GM12878 (cell line): Measurements from ENCODE around the gene SUPT3H. TPM values are rescaled to one million over a fixed set of nuclear protein-coding genes. Genes with fewer than 3 reads are reported as not detected.
A peak's percentile ranks its signal among the peaks of the same experiment; 100 is the strongest.

Experiments
- ATAC-seq: fragments of 200-7000 bp; cut with Tn5 transposase; 3 replicates; pipeline ENCODE4 v1.9.1; 2020; ENCODE audit warnings: mild to moderate bottlenecking, moderate library complexity
- BruUV-seq: library from RNA; stranded (reverse); fragments of 400-500 nt; replicated peaks from 2 replicates; lab custom pipeline; 2021; lab: Mats Ljungman, UMichigan
- CTCF ChIA-PET: fragments of 300-600 bp; sonication (Branson Sonifier 250); formaldehyde crosslinking; extraction: SDS; loops from one replicate; lab custom pipeline; 2021; ENCODE audit warnings: inconsistent platforms; lab: Yijun Ruan, JAX
- POLR2A ChIA-PET: fragments of 350-600 bp; formaldehyde crosslinking; extraction: SDS; loops from one replicate; lab custom pipeline; 2021; ENCODE audit warnings: inconsistent platforms; lab: Charles Lee
- RAD21 ChIA-PET: fragments of 300-600 bp; sonication (Branson Sonifier 250); formaldehyde crosslinking; loops from one replicate; lab custom pipeline; 2023; ENCODE audit warnings: antibody characterized with exemption; ENCODE audit not compliant: unreplicated experiment; lab: Charles Lee
- SMC1A ChIA-PET: fragments of 300-600 bp; sonication (Branson Sonifier 250); formaldehyde crosslinking; loops from one replicate; lab custom pipeline; 2023; ENCODE audit not compliant: unreplicated experiment, uncharacterized antibody; lab: Charles Lee
- DNase-seq: peaks from one replicate; pipeline ENCODE4 v3.0.0-alpha.2; 2011; ENCODE audit warnings: low read depth, low spot score
- FAIRE-seq: peaks from 3 replicates; lab custom pipeline; 2011; peaks lifted over from hg19 to GRCh38; lab: Jason Lieb, UNC
- H2AFZ ChIP-seq: 2 replicates; pipeline ENCODE4 v1.6.0; 2011; ENCODE audit warnings: low read depth, low read length, control low read depth; ENCODE audit not compliant: control insufficient read depth
- H3K27ac ChIP-seq: 2 replicates; pipeline ENCODE4 v1.5.1; 2011; ENCODE audit warnings: control low read depth; ENCODE audit not compliant: control insufficient read depth, insufficient read depth
- H3K27me3 ChIP-seq, 2 experiments: replicated peaks in 1 of 2; 2 replicates each; pipeline versions ENCODE4 v1.6.0 to v1.6.1; 2011; ENCODE audit warnings: low read length in 1 of 2; ENCODE audit not compliant: control insufficient read depth in 2 of 2, insufficient read depth in 2 of 2
- H3K36me3 ChIP-seq, 2 experiments: 2 replicates each; pipeline ENCODE4 v1.5.1; 2011; ENCODE audit warnings: low read length in 1 of 2; ENCODE audit not compliant: control insufficient read depth in 2 of 2, insufficient read depth in 2 of 2
- H3K4me1 ChIP-seq: 2 replicates; pipeline ENCODE4 v1.6.1; 2011; ENCODE audit warnings: mild to moderate bottlenecking, low read length, moderate library complexity, mixed read lengths; ENCODE audit not compliant: control insufficient read depth, insufficient read depth
- H3K4me2 ChIP-seq: 2 replicates; pipeline ENCODE4 v1.6.0; 2011; ENCODE audit warnings: control low read depth; ENCODE audit not compliant: control insufficient read depth, insufficient read depth
- H3K4me3 ChIP-seq: fragments of 200-600 bp; sonication (generic); 2 replicates; pipeline ENCODE4 v1.5.1; 2016
- H3K79me2 ChIP-seq: 2 replicates; pipeline ENCODE4 v1.6.0; 2011; ENCODE audit warnings: low read length; ENCODE audit not compliant: control insufficient read depth, insufficient read depth
- H3K9ac ChIP-seq: 2 replicates; pipeline ENCODE4 v1.8.0; 2011; ENCODE audit warnings: low read length, control low read depth, mixed read lengths; ENCODE audit not compliant: control insufficient read depth, insufficient read depth
- H3K9me3 ChIP-seq: replicated peaks from 3 replicates; pipeline ENCODE4 v1.5.1; 2011; ENCODE audit warnings: mild to moderate bottlenecking, low read length; ENCODE audit not compliant: control insufficient read depth, insufficient read depth
- H4K20me1 ChIP-seq: 2 replicates; pipeline ENCODE4 v1.6.0; 2011; ENCODE audit not compliant: control insufficient read depth, insufficient read depth
- ATF7 ChIP-seq: fragments of 450-650 bp; IDR thresholded peaks from 2 replicates; pipeline ENCODE4 v1.6.1; 2016; ENCODE audit warnings: low read depth, mild to moderate bottlenecking
- BACH1 ChIP-seq: fragments of 450-650 bp; IDR thresholded peaks from 2 replicates; pipeline ENCODE4 v1.6.1; 2017; ENCODE audit warnings: mild to moderate bottlenecking, borderline replicate concordance
- DPF2 ChIP-seq: fragments of 450-650 bp; IDR thresholded peaks from 2 replicates; pipeline ENCODE4 v1.6.1; 2017; ENCODE audit warnings: mild to moderate bottlenecking
- EGR1 ChIP-seq, 2 experiments: IDR thresholded peaks; 1 replicate in 1 of 2; 2 replicates in 1 of 2; pipeline ENCODE4 v1.6.1; 2011 to 2012; ENCODE audit warnings: low read depth in 2 of 2, low read length in 2 of 2, borderline replicate concordance in 1 of 2, mild to moderate bottlenecking in 1 of 2, moderate library complexity in 1 of 2
- FOXK2 ChIP-seq: fragments of 450-650 bp; IDR thresholded peaks from 2 replicates; pipeline ENCODE4 v1.6.1; 2017; ENCODE audit warnings: mild to moderate bottlenecking, moderate library complexity
- HDAC6 ChIP-seq: fragments of 200-600 bp; sonication (generic); IDR thresholded peaks from one replicate; pipeline ENCODE4 v1.8.0; 2017; ENCODE audit warnings: antibody characterized with exemption; ENCODE audit not compliant: unreplicated experiment
- MEF2A ChIP-seq: IDR thresholded peaks from 2 replicates; pipeline ENCODE4 v1.6.1; 2011; ENCODE audit warnings: low read depth, mild to moderate bottlenecking, low read length, moderate library complexity; ENCODE audit not compliant: insufficient read depth
- NR2C2 ChIP-seq: IDR thresholded peaks from 2 replicates; pipeline ENCODE4 v1.6.1; 2011; ENCODE audit warnings: borderline replicate concordance, low read depth; ENCODE audit not compliant: control insufficient read depth, insufficient read length
- PAX5 ChIP-seq: IDR thresholded peaks from 2 replicates; pipeline ENCODE4 v1.6.1; 2011; ENCODE audit warnings: low read depth, low read length, borderline replicate concordance
- SRF ChIP-seq, 2 experiments: IDR thresholded peaks; 2 replicates each; pipeline ENCODE4 v1.6.1; 2011; ENCODE audit warnings: low read depth in 2 of 2, low read length in 2 of 2, mild to moderate bottlenecking in 1 of 2, moderate library complexity in 1 of 2
- ZNF384 ChIP-seq: IDR thresholded peaks from 2 replicates; pipeline ENCODE4 v1.6.1; 2012; ENCODE audit warnings: low read depth, mild to moderate bottlenecking, low read length, improper control_type of control experiment, borderline replicate concordance
- WGBS: methylation state at CpG from one replicate; pipeline ENCODE4 v1.1.6; 2016; ENCODE audit warnings: low lambda C conversion rate; ENCODE audit not compliant: insufficient replicate concordance, insufficient coverage; ENCODE audit errors: missing lambda C conversion rate; 5-methylcytosine and 5-hydroxymethylcytosine counted together
- in situ Hi-C: fragments of 300-500 bp; cut with MboI; formaldehyde crosslinking; loops from 9 replicates; pipeline ENCODE4 v1.14.3; 2018; ENCODE audit warnings: mixed read lengths
- intact Hi-C: fragments of 100-400 bp; cut with micrococcal nuclease; formaldehyde crosslinking; loops from one replicate; pipeline ENCODE4 v1.14.2; 2022; ENCODE audit not compliant: unreplicated experiment
- polyA plus RNA-seq, 11 experiments: library from polyadenylated mRNA; depleted of rRNA in 4 of 11; unstranded in 6 of 11; stranded (reverse) in 5 of 11; fragments of >200 nt; fragmentation: Nextera tagmentation in 4 of 11; fragmentation: Illumina TruSeq in 1 of 11; extraction: Ambion mirVana in 4 of 11; extraction: Trizol in 1 of 11; gene quantifications; 1 replicate in 1 of 11; 2 replicates in 10 of 11; pipeline versions ENCODE4 v1.2.1 to v1.2.3, GENCODE V29; 2011 to 2016; ENCODE audit warnings: inconsistent platforms in 2 of 11, missing spikeins in 2 of 11, low read depth in 1 of 11
- total RNA-seq, 4 experiments: library from RNA; depleted of rRNA in 3 of 4; stranded (reverse); fragments of >200 nt in 3 of 4; fragmentation: Illumina TruSeq in 1 of 4; extraction: Trizol in 1 of 4; gene quantifications; 2 replicates each; pipeline versions ENCODE4 v1.2.1 to v1.2.3, GENCODE V29; 2013 to 2021
- TF ChIP-seq, protein P1 (sequence below): fragments of 450-650 bp; IDR thresholded peaks from 2 replicates; pipeline ENCODE4 v1.6.1; 2016; ENCODE audit warnings: mild to moderate bottlenecking, moderate library complexity, borderline replicate concordance
- TF ChIP-seq, protein P2 (sequence below): IDR thresholded peaks from 2 replicates; pipeline ENCODE4 v1.6.1; 2011; ENCODE audit warnings: borderline replicate concordance, low read depth, mild to moderate bottlenecking, moderate library complexity, low read length; ENCODE audit not compliant: insufficient read depth, poor library complexity, severe bottlenecking
- TF ChIP-seq, protein P3 (sequence below): fragments of 450-650 bp; conservative IDR thresholded peaks from 2 replicates; pipeline ENCODE4 v1.6.1; 2017; ENCODE audit warnings: mild to moderate bottlenecking, moderate library complexity
- TF ChIP-seq, protein P4 (sequence below): IDR thresholded peaks from 2 replicates; pipeline ENCODE4 v1.6.1; 2012; ENCODE audit warnings: low read depth, low read length, improper control_type of control experiment

Gene SUPT3H
- total and polyA plus RNA-seq, 10 of the 15 experiments (the other 5 are each of a cell fraction or from before 2014, with no cell fraction given): 0.51 to 3.7 (median 2.0) TPM

DNA sequence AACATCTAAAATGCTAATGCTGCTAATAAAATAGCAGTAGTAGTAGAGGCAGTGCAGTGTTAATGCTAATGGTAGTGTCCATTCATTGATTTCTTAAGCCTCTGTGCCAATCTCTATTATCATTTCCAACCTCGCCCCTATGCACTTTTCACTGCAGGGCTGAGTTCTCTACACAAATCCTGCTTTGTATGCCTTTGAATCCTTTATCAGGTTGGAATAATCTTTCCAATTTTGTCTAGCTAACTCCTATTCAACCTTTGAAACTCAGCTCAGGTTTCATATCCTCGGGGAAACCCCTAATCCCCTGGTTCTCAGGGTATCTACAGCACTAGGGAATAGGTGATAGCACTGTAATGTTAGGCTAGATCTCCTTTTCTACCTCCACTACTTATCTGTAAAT is 333.6 kb downstream of the SUPT3H start:
- intact Hi-C loops: no loop called here
- Histone ChIP-seq H3K27me3 (no peaks in the 10 kb centered on the region), H3K4me1 (no peaks in the 10 kb centered on the region), H3K36me3 (no peaks in the 10 kb centered on the region), H3K4me2 (no peak overlapping the region), H4K20me1 (no peaks in the 10 kb centered on the region), H3K9me3 (no peaks in the 10 kb centered on the region; the same call in 2 of the 3 replicates), H3K27ac (no peak overlapping the region), H2AFZ (no peak overlapping the region), H3K4me3 (no peak overlapping the region), H3K9ac (no peak overlapping the region), H3K79me2 (no peaks in the 10 kb centered on the region)
- in situ Hi-C loops: no loop called here
- SMC1A ChIA-PET: interaction anchor here (0.9 to 1.8 kb wide), 4 partner anchors 13 to 82 kb away, joined by 3 to 6 read pairs (median 4); no protein-coding TSS in a partner anchor
- no TSS peak for BruUV-seq
- CTCF ChIA-PET: interaction anchor here (1.0 kb wide), 1 partner anchor 878 kb away, joined by 4 read pairs; no protein-coding TSS in a partner anchor
- no peak for DNase-seq
- 11% methylated on average over 2 of the region's 2 CpGs for WGBS
- ATAC-seq: peak; percentile 49; the same call in 1 of the 3 replicates
- RAD21 ChIA-PET: interaction anchor here (1.1 to 1.8 kb wide), 3 partner anchors 41 to 175 kb away, joined by 3 to 5 read pairs (median 5); no protein-coding TSS in a partner anchor
- POLR2A ChIA-PET: interaction anchor here (0.6 kb wide), 2 partner anchors 43 to 394 kb away, joined by 3 to 8 read pairs; no protein-coding TSS in a partner anchor
- FAIRE-seq: no peak
- TF ChIP-seq, protein P1, sequence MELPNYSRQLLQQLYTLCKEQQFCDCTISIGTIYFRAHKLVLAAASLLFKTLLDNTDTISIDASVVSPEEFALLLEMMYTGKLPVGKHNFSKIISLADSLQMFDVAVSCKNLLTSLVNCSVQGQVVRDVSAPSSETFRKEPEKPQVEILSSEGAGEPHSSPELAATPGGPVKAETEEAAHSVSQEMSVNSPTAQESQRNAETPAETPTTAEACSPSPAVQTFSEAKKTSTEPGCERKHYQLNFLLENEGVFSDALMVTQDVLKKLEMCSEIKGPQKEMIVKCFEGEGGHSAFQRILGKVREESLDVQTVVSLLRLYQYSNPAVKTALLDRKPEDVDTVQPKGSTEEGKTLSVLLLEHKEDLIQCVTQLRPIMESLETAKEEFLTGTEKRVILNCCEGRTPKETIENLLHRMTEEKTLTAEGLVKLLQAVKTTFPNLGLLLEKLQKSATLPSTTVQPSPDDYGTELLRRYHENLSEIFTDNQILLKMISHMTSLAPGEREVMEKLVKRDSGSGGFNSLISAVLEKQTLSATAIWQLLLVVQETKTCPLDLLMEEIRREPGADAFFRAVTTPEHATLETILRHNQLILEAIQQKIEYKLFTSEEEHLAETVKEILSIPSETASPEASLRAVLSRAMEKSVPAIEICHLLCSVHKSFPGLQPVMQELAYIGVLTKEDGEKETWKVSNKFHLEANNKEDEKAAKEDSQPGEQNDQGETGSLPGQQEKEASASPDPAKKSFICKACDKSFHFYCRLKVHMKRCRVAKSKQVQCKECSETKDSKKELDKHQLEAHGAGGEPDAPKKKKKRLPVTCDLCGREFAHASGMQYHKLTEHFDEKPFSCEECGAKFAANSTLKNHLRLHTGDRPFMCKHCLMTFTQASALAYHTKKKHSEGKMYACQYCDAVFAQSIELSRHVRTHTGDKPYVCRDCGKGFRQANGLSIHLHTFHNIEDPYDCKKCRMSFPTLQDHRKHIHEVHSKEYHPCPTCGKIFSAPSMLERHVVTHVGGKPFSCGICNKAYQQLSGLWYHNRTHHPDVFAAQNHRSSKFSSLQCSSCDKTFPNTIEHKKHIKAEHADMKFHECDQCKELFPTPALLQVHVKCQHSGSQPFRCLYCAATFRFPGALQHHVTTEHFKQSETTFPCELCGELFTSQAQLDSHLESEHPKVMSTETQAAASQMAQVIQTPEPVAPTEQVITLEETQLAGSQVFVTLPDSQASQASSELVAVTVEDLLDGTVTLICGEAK: no peak
- TF ChIP-seq, protein P2, sequence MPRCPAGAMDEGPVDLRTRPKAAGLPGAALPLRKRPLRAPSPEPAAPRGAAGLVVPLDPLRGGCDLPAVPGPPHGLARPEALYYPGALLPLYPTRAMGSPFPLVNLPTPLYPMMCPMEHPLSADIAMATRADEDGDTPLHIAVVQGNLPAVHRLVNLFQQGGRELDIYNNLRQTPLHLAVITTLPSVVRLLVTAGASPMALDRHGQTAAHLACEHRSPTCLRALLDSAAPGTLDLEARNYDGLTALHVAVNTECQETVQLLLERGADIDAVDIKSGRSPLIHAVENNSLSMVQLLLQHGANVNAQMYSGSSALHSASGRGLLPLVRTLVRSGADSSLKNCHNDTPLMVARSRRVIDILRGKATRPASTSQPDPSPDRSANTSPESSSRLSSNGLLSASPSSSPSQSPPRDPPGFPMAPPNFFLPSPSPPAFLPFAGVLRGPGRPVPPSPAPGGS: no peak
- no peak for TF ChIP-seq BACH1
- no peak for TF ChIP-seq SRF (IDR thresholded peaks at IDR 0.05; ENCODE audit: low read depth in 2 of 2, low read length in 2 of 2)
- TF ChIP-seq MEF2A: no peak
- no peak for TF ChIP-seq ZNF384
- no peak for TF ChIP-seq EGR1 (IDR thresholded peaks at IDR 0.05; ENCODE audit: borderline replicate concordance in 1 of 2, low read depth in 2 of 2, low read length in 2 of 2)
- no peak for TF ChIP-seq FOXK2
- no peak for TF ChIP-seq DPF2
- TF ChIP-seq, protein P3, sequence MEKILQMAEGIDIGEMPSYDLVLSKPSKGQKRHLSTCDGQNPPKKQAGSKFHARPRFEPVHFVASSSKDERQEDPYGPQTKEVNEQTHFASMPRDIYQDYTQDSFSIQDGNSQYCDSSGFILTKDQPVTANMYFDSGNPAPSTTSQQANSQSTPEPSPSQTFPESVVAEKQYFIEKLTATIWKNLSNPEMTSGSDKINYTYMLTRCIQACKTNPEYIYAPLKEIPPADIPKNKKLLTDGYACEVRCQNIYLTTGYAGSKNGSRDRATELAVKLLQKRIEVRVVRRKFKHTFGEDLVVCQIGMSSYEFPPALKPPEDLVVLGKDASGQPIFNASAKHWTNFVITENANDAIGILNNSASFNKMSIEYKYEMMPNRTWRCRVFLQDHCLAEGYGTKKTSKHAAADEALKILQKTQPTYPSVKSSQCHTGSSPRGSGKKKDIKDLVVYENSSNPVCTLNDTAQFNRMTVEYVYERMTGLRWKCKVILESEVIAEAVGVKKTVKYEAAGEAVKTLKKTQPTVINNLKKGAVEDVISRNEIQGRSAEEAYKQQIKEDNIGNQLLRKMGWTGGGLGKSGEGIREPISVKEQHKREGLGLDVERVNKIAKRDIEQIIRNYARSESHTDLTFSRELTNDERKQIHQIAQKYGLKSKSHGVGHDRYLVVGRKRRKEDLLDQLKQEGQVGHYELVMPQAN: no peak
- TF ChIP-seq, protein P4, sequence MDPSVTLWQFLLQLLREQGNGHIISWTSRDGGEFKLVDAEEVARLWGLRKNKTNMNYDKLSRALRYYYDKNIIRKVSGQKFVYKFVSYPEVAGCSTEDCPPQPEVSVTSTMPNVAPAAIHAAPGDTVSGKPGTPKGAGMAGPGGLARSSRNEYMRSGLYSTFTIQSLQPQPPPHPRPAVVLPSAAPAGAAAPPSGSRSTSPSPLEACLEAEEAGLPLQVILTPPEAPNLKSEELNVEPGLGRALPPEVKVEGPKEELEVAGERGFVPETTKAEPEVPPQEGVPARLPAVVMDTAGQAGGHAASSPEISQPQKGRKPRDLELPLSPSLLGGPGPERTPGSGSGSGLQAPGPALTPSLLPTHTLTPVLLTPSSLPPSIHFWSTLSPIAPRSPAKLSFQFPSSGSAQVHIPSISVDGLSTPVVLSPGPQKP: no peak
- TF ChIP-seq ATF7: no peak
- no peak for TF ChIP-seq HDAC6
- no peak for TF ChIP-seq NR2C2
- no peak for TF ChIP-seq PAX5
